NCI-H2171 treated with DMSO at 0.1 percent for 48 hours (cell line): ENCODE results near the gene CHCHD1.
"Not testable (repeated sequence)": the region's sequence is repeated elsewhere in the genome, so short reads cannot be mapped to it uniquely, and the experiment has no call there.

Source experiments
- DNase-seq: peaks from one replicate; lab custom pipeline; 2025; lab: John Stamatoyannopoulos, UW

CHCHD1 gene

DNA sequence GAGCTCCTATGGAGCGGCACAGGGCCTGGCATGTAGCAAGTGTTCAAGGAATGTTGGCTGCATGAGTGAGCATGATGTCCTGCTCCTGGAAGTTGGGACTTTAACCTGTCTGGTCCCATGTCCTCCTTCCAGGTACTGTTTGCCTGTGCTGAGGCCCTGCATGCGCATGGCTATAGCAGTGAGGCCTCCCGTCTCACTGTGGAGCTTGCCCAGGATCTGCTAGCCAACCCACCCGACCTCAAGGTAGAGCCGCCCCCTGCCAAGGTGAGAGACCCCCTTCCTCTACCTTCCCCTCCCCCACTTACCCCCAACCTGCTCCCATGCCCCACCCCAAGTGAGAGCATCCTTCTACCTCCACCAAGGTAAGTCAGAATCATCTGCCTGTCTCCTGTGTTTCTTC is 11.6 kb downstream of the CHCHD1 start:
- DNase-seq, result no peak

DNA sequence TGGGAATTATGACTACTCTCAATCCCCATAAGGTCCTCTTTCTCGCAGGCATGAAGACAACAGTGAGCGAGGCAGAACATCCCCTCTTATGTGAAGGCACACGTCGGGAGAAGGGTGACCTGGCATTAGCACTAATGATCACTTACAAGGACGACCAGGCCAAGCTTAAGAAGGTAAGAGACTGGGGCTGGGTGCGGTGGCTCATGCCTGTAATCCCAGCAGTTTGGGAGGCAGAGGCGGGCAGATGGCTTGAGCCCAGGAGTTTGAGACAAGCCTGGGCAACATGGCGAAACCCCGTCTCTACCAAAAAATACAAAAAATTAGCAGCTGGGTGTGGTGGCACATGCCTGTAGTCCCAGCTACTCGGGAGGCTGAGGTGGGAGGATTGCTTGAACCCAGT is 13.6 kb downstream of the CHCHD1 start:
- DNase-seq, result not testable (repeated sequence)

DNA sequence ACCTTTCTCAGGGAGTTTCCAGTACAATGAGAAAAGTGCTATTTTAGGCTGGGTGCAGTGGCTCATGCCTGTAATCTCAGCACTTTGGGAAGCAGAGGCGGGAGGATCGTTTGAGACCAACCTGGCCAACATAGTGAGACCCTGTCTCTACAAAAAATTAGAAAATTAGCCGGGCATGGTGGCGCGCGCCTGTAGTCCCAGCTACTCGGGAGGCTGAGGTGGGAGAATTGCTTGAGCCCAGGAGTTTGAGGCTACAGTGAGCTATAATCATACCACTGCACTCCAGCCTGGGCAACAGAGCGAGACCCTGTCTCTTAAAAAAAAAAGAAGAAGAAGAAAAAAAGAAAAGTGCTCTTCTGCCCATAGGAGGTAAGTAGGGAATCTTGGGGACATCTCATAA is 14.2 kb downstream of the CHCHD1 start:
- DNase-seq, result not testable (repeated sequence)

DNA sequence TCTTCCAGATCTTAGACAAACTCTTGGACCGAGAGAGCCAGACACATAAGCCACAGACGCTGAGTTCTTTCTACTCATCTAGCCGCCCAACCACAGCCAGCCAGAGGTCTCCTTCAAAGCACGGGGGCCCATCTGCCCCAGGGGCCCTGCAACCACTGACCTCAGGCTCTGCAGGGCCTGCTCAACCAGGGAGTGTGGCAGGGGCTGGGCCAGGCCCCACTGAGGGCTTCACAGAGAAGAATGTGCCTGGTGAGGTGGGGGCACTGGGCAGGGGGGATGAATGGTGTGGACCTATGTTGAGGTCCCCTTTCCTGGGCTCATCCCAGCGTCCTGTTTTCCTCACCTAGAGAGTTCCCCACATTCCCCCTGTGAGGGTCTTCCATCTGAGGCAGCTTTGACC is 14.9 kb downstream of the CHCHD1 start:
- no peak for DNase-seq

DNA sequence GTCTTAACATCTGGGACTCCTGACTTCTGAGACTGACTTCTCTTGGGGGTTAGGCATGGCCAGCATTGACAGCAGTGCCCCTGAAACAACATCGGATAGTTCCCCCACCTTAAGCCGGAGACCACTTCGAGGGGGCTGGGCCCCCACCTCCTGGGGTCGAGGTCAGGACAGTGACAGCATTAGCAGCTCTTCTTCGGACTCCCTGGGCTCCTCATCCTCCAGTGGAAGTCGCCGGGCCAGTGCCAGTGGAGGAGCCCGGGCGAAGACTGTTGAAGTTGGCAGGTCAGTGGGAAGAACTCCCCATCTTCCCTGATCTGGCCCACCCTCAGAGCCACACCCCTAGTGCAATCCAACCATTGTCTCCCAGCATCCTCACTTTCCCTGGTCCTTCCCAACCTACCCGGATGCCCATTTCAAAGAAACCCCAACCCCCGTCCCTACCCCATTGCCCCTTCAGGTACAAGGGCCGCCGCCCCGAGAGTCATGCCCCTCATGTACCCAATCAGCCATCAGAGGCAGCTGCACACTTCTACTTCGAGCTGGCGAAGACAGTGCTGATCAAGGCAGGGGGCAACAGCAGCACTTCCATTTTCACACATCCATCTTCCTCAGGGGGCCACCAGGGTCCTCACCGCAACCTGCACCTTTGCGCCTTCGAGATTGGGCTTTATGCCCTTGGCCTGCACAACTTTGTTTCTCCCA is 15.6 kb downstream of the CHCHD1 start:
- DNase-seq, result no peak

DNA sequence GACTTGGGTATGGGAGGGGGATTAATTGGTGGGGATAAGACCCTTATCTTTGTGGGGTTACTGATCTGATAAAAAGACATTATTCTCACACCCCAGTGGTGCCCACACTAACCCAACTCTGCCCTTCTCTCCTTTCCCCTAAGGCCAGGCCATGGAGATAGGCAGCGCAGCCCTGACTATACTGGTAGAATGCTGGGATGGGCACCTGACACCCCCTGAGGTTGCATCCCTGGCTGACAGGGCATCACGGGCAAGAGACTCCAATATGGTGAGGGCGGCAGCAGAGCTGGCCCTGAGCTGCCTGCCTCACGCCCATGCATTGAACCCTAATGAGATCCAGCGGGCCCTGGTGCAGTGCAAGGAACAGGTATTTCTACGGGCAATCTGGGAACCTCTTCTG is 16.2 kb downstream of the CHCHD1 start:
- DNase-seq, result no peak

DNA sequence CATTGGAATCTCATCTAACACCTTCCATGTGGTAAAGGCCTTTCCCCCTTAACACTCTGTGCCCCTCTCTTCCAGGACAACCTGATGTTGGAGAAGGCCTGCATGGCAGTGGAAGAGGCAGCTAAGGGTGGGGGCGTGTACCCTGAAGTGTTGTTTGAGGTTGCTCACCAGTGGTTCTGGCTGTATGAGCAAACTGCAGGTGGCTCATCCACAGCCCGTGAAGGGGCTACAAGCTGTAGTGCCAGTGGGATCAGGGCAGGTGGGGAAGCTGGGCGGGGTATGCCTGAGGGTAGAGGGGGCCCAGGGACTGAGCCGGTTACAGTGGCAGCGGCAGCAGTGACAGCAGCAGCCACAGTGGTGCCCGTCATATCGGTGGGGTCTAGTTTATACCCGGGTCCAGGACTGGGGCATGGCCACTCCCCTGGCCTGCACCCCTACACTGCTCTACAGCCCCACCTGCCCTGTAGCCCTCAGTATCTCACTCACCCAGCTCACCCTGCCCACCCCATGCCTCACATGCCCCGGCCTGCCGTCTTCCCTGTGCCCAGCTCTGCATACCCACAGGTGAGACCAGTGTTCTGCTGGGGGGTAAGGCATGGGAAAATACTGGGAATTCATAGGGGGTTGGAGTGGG is 17.2 kb downstream of the CHCHD1 start:
- DNase-seq, result no peak

DNA sequence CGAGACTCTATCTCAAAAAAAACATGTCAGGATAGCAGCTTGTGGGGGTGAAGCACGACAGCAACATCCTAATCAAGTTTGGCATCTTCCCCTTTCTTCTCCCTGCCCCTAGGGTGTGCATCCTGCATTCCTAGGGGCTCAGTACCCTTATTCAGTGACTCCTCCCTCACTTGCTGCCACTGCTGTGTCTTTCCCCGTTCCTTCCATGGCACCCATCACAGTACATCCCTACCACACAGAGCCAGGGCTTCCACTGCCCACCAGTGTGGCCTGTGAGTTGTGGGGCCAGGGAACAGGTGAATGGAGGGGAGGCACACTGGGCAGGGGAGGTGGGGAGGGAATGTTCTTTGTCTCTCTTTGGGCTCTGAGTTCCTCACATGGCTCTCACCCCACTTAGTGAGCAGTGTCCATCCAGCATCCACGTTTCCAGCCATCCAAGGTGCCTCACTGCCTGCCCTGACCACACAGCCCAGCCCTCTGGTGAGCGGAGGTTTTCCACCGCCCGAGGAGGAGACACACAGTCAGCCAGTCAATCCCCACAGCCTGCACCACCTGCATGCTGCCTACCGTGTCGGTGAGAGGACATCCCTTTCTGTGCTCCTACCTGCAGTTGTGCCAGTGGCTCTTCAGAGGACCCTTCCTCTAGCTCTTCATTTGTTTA is 18.2 kb downstream of the CHCHD1 start:
- no peak for DNase-seq

DNA sequence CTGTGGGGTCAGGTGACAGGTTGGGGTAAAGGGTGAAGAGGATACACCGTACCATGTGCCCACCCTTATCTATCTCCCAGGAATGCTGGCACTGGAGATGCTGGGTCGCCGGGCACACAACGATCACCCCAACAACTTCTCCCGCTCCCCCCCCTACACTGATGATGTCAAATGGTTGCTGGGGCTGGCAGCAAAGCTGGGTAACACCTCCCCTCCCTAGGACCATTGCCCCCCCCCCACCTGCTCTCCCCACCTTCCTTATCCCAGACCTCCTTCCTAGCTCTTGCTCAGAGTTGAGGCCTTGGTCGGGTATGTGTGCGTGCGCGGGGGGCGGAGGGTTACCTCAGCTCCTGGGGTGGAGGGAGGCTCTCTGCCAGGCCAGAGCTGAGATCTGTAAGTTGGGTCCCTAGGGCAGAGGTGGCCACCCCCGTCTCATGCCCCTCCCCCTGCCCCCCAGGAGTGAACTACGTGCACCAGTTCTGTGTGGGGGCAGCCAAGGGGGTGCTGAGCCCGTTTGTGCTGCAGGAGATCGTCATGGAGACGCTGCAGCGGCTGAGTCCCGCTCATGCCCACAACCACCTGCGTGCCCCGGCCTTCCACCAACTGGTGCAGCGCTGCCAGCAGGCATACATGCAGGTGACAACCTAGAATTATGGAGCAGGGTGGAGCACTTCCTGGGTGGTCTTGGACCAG is 18.9 kb downstream of the CHCHD1 start:
- DNase-seq, result no peak

DNA sequence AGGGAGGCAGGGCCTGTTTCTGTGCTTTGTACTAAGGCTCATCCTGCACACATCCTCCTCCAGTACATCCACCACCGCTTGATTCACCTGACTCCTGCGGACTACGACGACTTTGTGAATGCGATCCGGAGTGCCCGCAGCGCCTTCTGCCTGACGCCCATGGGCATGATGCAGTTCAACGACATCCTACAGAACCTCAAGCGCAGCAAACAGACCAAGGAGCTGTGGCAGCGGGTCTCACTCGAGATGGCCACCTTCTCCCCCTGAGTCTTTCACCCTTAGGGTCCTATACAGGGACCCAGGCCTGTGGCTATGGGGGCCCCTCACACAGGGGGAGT is 19.4 kb downstream of the CHCHD1 start:
- no peak for DNase-seq

DNA sequence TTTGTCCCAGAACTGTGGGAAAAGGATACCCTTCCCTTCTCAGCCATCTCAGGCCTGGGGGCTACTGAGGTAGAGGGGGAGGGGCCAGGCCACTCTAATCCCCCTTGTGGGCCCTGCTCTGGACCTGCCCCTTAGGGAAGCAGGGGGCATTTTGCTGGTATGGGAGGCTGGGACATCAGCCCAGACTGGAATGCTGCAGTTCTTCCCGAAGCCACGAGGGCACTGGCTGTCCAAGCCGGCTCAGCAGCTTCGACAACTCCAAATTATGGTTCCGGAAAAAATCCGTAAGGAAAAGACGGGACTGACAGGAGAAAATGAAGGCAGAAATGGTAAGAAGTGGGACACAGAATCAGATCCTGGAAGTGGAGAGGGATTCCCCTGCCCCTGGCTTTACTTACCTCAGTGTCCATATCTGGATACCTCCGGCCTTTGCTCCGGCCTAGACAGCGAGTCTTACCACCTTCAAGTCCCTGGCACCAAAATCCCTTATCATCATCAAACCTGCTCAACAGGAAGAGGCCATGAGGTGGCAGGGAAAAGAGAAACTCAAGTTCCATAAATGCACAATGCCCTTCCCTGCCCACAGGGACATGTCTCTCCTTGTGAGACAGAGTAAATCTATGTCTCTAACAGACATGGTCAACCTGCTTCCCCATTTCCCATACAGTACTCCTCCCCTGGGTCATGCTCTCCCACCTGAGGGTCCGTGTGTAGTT is 20.6 kb downstream of the CHCHD1 start:
- DNase-seq, result no peak

DNA sequence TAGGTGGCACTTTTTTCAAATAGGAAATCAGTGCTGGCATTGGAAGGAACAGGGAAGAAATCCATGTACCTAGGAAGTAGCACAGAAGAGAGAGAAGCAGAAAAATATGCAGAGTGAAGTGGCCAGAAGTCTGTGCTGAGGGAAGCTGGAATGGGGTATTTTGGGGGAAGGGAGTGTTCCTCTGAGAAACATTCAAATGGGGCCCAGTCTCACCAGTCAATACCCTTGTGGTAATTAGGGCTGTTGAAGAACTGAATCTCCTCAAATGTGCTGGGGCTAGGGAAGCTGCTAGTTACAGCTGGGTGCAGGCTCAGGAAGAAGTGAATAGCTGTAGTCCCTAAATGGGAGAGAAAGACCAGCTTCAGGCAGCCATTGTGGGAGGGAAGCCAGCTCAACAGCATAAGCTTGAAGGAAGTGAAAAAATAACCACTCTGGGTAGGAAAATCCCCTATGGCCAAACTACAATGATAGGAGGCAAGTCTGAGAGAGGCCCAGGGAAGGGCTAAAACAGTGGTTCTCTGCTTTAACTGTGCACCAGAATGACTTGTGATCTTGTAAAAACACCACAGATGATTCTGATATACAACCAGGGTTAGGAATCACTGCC is 21.9 kb downstream of the CHCHD1 start:
- DNase-seq, result no peak

DNA sequence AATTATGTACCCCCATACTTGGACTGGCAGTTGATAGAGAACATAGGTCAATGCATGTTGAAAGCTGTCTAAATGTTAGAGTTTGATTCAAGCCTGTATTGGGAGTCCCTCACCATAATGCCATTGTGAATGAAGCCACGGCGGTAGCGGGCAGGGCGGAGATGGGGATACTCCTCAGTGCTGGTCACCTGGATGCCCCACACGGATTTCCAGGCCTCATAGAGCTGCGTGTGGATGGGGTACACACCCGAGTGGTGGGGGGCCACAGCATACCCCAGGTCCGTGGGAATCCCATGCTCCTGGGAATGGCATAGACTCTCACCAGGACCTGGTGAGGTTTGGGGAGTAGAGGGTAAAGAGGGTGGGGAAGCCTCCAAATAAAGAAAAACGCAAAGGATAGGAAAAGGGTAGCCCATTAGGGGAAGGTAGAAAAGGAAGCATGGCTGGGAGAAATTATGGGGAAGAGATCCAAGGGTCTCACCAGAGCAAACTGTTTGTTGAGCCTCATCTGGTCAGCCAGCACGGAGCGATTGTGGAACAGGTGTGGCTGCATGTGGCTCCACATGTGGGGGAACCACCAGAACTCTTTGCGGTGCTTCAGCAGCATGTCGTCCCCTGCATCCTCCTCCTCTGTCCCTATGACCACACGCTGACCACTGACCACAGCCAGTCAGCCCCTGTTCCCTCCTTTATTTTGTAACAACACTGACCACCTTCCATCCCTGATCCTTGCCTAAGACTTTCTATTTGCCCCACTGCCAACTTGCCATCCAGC is 24.5 kb downstream of the CHCHD1 start:
- DNase-seq, result no peak

DNA sequence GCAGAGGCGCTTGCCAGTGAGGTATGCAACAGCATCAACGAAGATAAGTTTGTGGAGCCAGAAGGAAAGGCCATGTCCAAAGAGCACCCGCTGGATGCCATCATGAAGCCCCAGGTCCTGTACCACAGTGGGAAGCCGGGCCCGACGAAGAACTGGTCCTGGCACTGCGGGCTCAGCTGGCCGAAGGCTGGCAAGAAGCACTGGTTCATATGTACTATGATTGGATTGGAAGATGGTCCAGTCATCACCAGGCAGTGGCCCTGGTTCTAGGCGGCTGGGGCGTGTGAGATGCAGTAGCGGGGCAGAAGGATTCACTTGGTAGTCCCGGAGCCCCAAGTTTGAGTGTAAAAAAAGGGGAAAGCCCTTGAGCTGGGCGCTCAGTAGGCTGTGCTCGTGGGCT is 25.6 kb downstream of the CHCHD1 start:
- DNase-seq, result no peak

DNA sequence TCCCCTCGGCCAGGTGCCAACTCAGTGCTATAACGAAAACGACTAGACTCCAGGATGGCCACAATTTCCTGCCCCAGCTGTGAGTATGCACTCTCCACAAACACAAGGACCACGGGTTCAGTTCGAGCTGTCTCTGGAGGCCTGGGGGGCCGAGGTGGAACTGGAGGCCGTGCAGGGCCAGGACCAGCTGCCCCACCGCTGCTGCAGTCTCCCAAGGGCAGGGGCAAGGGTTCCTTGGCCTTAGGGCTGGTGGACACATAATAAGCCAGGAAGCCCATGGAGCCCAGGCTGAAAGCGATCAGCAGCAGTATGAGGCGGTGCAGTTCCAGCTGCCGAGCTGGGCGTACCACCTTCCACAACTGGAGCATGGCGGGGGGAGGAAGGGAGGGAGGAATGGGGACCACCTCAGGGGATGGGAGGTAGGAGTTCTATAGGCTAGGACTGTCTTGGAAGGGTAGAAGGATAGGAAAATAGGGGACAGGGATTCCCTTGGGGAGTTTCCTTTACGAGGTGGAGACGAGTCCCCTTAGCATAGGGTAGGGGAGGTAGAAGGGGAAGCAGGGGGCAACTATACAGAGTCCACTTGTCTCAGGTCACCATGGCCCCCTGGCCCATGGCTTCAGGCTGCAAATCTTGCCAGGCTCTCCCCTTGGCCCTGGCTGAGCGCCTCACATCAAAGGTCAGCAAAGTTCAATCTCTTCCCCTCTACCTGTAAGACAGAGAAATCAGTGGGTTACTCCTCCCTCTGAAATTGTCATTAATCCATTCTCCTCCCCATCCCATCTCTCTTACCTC is 26.4 kb downstream of the CHCHD1 start:
- DNase-seq, result no peak

DNA sequence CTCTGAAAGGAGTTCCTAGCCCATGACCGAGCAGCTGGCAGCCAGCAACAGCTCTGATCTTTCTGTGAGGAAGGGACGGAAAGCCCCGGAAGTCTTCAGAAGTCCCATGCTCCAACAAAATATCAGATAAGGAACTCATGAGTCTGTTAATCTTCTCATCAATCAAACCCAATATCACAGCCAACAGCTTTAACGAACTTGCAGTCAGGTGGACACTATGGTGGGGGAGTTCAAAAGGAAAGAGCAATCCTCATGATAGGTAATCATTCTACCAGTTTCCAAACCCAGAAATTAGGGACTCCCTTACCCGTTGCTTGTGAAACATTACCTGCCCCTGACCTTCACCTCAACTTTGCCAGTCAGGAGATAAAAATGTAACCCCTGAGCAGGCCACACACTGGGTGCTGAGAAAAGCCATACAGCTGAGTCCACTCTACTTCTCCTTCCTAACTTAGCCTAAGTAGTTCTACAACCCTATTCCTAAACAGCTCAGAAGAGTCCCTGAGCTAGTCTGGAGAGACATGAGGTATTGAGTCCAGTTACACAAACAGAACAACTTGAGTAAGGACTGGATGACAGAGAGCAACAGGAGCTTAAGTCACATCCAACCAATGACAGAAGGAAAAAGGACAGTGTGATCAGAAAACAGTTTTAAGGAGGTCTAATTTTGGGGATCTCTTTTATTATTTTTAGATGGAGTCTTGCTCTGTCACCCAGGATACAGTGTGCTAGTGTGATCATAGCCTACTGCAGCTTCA is 27.4 kb downstream of the CHCHD1 start:
- DNase-seq, result no peak

DNA sequence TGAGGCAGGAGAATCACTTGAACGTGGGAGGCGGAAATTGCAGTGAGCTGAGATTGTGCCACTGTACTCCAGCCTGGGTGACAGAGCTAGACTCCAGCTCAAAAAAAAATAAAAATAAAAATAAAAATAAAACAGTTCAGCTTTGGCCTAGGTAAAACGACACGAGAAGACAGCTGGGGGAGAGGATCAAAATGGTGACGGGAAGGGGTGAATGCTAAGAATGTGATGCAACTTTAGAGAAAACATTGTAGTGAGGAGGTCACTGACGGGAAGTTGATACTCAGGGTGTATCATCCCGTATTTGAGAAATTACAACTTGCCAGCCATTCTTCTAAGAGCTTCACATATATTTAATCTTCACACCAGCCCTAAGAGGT is 28.5 kb downstream of the CHCHD1 start:
- DNase-seq, result no peak

DNA sequence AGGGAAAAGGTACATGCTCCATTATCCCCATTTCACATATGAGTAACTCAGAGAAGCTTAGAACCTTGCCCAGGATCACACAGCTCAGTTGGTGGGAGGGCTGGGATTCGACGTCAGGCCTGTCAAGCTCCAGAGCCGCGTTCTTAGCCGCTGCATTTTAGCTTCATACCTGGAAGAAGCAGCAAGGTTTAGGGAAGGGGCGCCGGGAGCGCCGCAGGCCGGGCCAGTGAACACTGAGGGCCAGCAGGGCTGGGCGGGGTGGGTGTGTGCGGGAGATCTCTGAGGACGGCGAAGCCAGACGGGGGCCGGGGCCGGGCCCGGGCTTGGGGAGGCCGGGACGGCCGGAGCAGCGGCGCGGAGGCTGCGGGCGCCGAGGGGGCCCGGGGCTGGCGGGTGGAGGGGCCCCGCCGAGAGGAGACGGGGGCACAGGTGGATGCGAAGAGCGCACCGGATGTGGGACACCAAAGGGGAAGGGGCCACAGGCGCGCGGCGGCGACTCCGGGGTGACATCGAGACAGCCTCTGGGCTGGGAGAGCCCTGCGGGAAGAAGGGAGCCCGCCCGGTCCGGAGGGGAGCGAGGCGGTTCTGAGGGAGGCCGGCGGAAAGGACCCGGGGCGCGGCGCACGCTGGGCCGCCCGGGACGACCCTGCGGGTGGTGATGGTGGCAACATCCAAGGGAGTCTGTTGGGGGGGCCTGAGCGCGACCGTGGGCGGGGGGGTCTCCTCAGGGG is 29.1 kb downstream of the CHCHD1 start:
- DNase-seq, result no peak

DNA sequence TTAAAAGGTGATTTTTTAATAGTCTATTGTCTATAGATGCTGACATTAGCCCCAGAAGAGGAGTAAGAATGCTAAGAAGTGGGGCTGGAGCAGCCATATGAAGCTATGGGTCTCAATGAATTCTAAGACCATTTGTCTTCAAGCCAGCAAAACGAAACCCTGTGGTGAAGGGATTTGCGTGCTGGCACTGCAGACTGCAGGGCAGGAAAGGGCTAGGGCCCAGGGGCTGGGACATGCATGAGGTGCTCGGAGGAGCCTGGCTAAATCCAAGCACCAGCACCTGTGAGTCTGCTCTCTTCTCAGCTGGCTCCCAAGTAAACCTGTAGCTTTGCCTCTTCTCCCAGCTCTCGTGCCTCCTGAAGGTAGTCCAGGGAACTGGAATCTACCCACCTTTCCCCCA is 30.8 kb downstream of the CHCHD1 start:
- no peak for DNase-seq
